B cell (primary cell): ENCODE measurements around the gene PON3.

Source experiments
- CTCF ChIP-seq: fragments of 200-600 bp; IDR thresholded peaks from one replicate; pipeline ENCODE4 v1.8.0; 2022; ENCODE audit warnings: antibody characterized with exemption, mild to moderate bottlenecking
- EZH2 ChIP-seq: IDR thresholded peaks from 2 replicates; pipeline ENCODE4 v1.6.1; 2012; ENCODE audit warnings: borderline replicate concordance, low read depth, mild to moderate bottlenecking, moderate library complexity, low read length; ENCODE audit not compliant: insufficient read depth, poor library complexity, severe bottlenecking

- TF ChIP-seq CTCF: no peak
- no peak for TF ChIP-seq EZH2
Observed at GRCh38 chr7:95405800-95406199, 9.6 kb upstream of the PON3 start.
